HepG2 (cell line): ENCODE measurements around the gene FETUB. TPM values are rescaled to one million over a fixed set of nuclear protein-coding genes. Genes with fewer than 3 reads are reported as not detected.
A peak's percentile ranks its signal among the peaks of the same experiment; 100 is the strongest.

Experiments
- CENPT ChIP-seq: sonication (generic); formaldehyde crosslinking; IDR thresholded peaks from 2 replicates; pipeline ENCODE4 v1.8.0; 2022; ENCODE audit warnings: low read depth, mild to moderate bottlenecking, moderate library complexity, missing genetic modification reagents
- CENPX ChIP-seq: sonication (generic); formaldehyde crosslinking; IDR thresholded peaks from 2 replicates; pipeline ENCODE4 v1.9.0; 2021; ENCODE audit warnings: mild to moderate bottlenecking, missing genetic modification reagents, moderate library complexity
- ETV5 ChIP-seq: IDR thresholded peaks from 2 replicates; pipeline ENCODE4 v1.6.1; 2018; ENCODE audit warnings: missing biosample characterization, missing genetic modification reagents, inconsistent platforms, borderline replicate concordance
- GLI4 ChIP-seq: sonication (generic); formaldehyde crosslinking; IDR thresholded peaks from 2 replicates; pipeline ENCODE4 v1.5.1; 2020; ENCODE audit warnings: missing genetic modification reagents, mild to moderate bottlenecking, moderate library complexity, borderline replicate concordance
- HNRNPL ChIP-seq: fragments of 200-400 bp; formaldehyde crosslinking; IDR thresholded peaks from 2 replicates; pipeline ENCODE4 v1.6.1; 2017; ENCODE audit warnings: mild to moderate bottlenecking, low read depth, low read length
- JUNB ChIP-seq: sonication (generic); formaldehyde crosslinking; IDR thresholded peaks from 2 replicates; pipeline ENCODE4 v1.8.0; 2022; ENCODE audit warnings: missing genetic modification reagents, mild to moderate bottlenecking, borderline replicate concordance
- POLR2AphosphoS5 ChIP-seq: IDR thresholded peaks from 2 replicates; pipeline ENCODE4 v1.6.1; 2012; ENCODE audit warnings: low read depth, low read length
- SALL1 ChIP-seq: sonication (generic); formaldehyde crosslinking; IDR thresholded peaks from 2 replicates; pipeline ENCODE4 v1.8.0; 2022; ENCODE audit warnings: mild to moderate bottlenecking, missing genetic modification reagents
- TEAD3 ChIP-seq: optimal IDR thresholded peaks from 2 replicates; pipeline ENCODE3; 2016; ENCODE audit warnings: borderline replicate concordance
- TGIF2 ChIP-seq: IDR thresholded peaks from 2 replicates; pipeline ENCODE4 v1.6.1; 2016; ENCODE audit warnings: control low read depth, missing compliant biosample characterization
- ZBTB1 ChIP-seq: sonication (generic); formaldehyde crosslinking; IDR thresholded peaks from 2 replicates; pipeline ENCODE4 v1.4.0; 2020; ENCODE audit warnings: missing genetic modification reagents, borderline replicate concordance
- ZBTB7A ChIP-seq: sonication (generic); formaldehyde crosslinking; IDR thresholded peaks from 2 replicates; pipeline ENCODE4 v1.8.0; 2022; ENCODE audit warnings: mild to moderate bottlenecking, missing genetic modification reagents
- ZNF235 ChIP-seq: sonication (generic); formaldehyde crosslinking; IDR thresholded peaks from 2 replicates; pipeline ENCODE4 v1.8.1; 2023; ENCODE audit warnings: mild to moderate bottlenecking, missing genetic modification reagents, borderline replicate concordance
- ZNF570 ChIP-seq: sonication (generic); formaldehyde crosslinking; IDR thresholded peaks from 2 replicates; pipeline ENCODE4 v1.4.0; 2020; ENCODE audit warnings: mild to moderate bottlenecking, missing genetic modification reagents, borderline replicate concordance
- ZNF644 ChIP-seq: IDR thresholded peaks from 2 replicates; pipeline ENCODE4 v1.6.1; 2016; ENCODE audit warnings: low read depth
- ZSCAN29 ChIP-seq: sonication (generic); formaldehyde crosslinking; conservative IDR thresholded peaks from 2 replicates; pipeline ENCODE4 v1.4.0; 2020; ENCODE audit warnings: mild to moderate bottlenecking, missing genetic modification reagents
- polyA plus RNA-seq, 8 experiments: library from polyadenylated mRNA; depleted of rRNA in 3 of 8; stranded (reverse) in 7 of 8; unstranded in 1 of 8; fragments of >200 nt; fragmentation: Illumina TruSeq in 4 of 8; extraction: Trizol in 4 of 8; gene quantifications; 2 replicates each; pipeline versions ENCODE4 v1.2.1 to v1.2.3, GENCODE V29; 2011 to 2016; ENCODE audit warnings: low read depth in 4 of 8, missing spikeins in 1 of 8, mixed read lengths in 1 of 8; ENCODE audit not compliant: insufficient read depth in 1 of 8
- total RNA-seq, 5 experiments: library from RNA; depleted of rRNA; stranded (reverse); fragments of >200 nt; fragmentation: Illumina TruSeq; extraction: Trizol; gene quantifications; 2 replicates each; pipeline ENCODE4 v1.2.3, GENCODE V29; 2016; ENCODE audit warnings: low read depth in 1 of 5
- TF ChIP-seq, protein P1 (sequence below): sonication (generic); formaldehyde crosslinking; conservative IDR thresholded peaks from 2 replicates; pipeline ENCODE4 v1.4.0; 2020; ENCODE audit warnings: mild to moderate bottlenecking, missing genetic modification reagents, moderate library complexity
- TF ChIP-seq, protein P2 (sequence below): sonication (generic); formaldehyde crosslinking; IDR thresholded peaks from 2 replicates; pipeline ENCODE4 v1.4.0; 2020; ENCODE audit warnings: missing genetic modification reagents
- TF ChIP-seq, protein P3 (sequence below), 2 experiments: IDR thresholded peaks; 2 replicates each; pipeline ENCODE4 v1.6.1; 2011 to 2012; ENCODE audit warnings: low read length in 2 of 2, borderline replicate concordance in 1 of 2, low read depth in 1 of 2, mild to moderate bottlenecking in 1 of 2, moderate library complexity in 1 of 2

Gene FETUB
- total and polyA plus RNA-seq, 2 of the 13 experiments (the other 11 are each of a cell fraction or from before 2014, with no cell fraction given), result 2.1 to 4.4 TPM

DNA sequence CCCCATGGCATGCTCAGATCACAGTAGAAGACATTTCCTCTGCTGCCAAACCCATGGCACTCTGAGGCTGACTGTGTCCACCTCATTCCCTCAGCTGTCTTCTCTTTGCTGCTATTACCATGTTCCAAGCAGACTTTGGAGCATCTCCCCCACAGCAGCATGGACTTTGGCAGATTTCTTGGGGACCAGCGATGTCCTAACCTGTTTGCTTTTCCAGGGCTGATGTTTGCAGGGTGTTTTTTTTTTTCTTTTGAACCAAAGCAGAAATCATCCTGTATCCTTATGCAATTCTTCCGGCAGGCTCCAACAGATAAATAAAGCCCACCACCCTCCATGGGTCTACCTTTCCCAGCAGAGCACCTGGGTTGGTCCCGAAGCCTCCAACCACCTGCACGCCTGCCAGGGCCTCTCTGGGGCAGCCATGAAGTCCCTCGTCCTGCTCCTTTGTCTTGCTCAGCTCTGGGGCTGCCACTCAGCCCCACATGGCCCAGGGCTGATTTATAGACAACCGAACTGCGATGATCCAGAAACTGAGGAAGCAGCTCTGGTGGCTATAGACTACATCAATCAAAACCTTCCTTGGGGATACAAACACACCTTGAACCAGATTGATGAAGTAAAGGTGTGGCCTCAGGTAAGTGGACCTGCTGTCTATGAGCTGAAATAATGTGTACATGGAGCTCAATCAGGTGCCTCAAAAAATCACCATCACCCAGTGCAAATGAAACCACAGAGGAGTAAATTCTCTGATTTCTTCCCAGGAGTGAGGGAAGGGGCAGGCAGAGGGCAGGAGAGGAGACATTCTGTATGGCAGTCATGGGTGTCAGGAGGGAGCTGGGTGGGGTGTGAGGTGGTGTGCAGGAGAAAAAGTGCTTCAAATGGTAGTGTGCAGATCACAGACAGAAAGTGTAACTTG is 27.2 kb upstream of the FETUB start, which contains the start of gene AHSG (continued):
- TF ChIP-seq, protein P1, sequence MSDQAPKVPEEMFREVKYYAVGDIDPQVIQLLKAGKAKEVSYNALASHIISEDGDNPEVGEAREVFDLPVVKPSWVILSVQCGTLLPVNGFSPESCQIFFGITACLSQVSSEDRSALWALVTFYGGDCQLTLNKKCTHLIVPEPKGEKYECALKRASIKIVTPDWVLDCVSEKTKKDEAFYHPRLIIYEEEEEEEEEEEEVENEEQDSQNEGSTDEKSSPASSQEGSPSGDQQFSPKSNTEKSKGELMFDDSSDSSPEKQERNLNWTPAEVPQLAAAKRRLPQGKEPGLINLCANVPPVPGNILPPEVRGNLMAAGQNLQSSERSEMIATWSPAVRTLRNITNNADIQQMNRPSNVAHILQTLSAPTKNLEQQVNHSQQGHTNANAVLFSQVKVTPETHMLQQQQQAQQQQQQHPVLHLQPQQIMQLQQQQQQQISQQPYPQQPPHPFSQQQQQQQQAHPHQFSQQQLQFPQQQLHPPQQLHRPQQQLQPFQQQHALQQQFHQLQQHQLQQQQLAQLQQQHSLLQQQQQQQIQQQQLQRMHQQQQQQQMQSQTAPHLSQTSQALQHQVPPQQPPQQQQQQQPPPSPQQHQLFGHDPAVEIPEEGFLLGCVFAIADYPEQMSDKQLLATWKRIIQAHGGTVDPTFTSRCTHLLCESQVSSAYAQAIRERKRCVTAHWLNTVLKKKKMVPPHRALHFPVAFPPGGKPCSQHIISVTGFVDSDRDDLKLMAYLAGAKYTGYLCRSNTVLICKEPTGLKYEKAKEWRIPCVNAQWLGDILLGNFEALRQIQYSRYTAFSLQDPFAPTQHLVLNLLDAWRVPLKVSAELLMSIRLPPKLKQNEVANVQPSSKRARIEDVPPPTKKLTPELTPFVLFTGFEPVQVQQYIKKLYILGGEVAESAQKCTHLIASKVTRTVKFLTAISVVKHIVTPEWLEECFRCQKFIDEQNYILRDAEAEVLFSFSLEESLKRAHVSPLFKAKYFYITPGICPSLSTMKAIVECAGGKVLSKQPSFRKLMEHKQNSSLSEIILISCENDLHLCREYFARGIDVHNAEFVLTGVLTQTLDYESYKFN (CRISPR knock-in tag), result peak; percentile 98
- TF ChIP-seq HNRNPL, result peak; percentile 50; the same call in 1 of the 2 replicates
- TF ChIP-seq ZBTB7A (CRISPR knock-in tag), result peak; percentile 95
- TF ChIP-seq JUNB, result peak; percentile 84
- no peak; the same call in 1 of the 2 replicates for TF ChIP-seq ZSCAN29 (CRISPR knock-in tag)
- TF ChIP-seq ZNF235 (CRISPR knock-in tag), result peak; percentile 51; the same call in 1 of the 2 replicates
- TF ChIP-seq SALL1 (CRISPR knock-in tag), result peak; percentile 87
- no peak for TF ChIP-seq CENPX (CRISPR knock-in tag)
- TF ChIP-seq GLI4 (CRISPR knock-in tag), result peak; percentile 76; the same call in 1 of the 2 replicates
- peak; percentile 89 for TF ChIP-seq ZNF644
- TF ChIP-seq, protein P2, sequence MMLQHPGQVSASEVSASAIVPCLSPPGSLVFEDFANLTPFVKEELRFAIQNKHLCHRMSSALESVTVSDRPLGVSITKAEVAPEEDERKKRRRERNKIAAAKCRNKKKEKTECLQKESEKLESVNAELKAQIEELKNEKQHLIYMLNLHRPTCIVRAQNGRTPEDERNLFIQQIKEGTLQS (CRISPR knock-in tag), result peak; percentile 69; the same call in 1 of the 2 replicates
- no peak for TF ChIP-seq ZBTB1 (CRISPR knock-in tag)
- peak; percentile 60 for TF ChIP-seq TEAD3 (CRISPR knock-in tag)
- no peak for TF ChIP-seq TGIF2
- TF ChIP-seq, protein P3, sequence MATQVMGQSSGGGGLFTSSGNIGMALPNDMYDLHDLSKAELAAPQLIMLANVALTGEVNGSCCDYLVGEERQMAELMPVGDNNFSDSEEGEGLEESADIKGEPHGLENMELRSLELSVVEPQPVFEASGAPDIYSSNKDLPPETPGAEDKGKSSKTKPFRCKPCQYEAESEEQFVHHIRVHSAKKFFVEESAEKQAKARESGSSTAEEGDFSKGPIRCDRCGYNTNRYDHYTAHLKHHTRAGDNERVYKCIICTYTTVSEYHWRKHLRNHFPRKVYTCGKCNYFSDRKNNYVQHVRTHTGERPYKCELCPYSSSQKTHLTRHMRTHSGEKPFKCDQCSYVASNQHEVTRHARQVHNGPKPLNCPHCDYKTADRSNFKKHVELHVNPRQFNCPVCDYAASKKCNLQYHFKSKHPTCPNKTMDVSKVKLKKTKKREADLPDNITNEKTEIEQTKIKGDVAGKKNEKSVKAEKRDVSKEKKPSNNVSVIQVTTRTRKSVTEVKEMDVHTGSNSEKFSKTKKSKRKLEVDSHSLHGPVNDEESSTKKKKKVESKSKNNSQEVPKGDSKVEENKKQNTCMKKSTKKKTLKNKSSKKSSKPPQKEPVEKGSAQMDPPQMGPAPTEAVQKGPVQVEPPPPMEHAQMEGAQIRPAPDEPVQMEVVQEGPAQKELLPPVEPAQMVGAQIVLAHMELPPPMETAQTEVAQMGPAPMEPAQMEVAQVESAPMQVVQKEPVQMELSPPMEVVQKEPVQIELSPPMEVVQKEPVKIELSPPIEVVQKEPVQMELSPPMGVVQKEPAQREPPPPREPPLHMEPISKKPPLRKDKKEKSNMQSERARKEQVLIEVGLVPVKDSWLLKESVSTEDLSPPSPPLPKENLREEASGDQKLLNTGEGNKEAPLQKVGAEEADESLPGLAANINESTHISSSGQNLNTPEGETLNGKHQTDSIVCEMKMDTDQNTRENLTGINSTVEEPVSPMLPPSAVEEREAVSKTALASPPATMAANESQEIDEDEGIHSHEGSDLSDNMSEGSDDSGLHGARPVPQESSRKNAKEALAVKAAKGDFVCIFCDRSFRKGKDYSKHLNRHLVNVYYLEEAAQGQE (IDR thresholded peaks at IDR 0.05; ENCODE audit: borderline replicate concordance in 1 of 2, low read depth in 1 of 2, low read length in 2 of 2), result peak in 1 of 2 experiments; percentile 83; a peak in 3 of 4 replicates
- no peak for TF ChIP-seq ZNF570 (CRISPR knock-in tag)
- peak; percentile 96 for TF ChIP-seq POLR2AphosphoS5
- peak; percentile 99 for TF ChIP-seq ETV5
- no peak for TF ChIP-seq CENPT (CRISPR knock-in tag)
